ENCODE results near the gene ACADL. TPM values are rescaled to one million over a fixed set of nuclear protein-coding genes. Genes with fewer than 3 reads are reported as not detected.
"Not testable (repeated sequence)": the region's sequence is repeated elsewhere in the genome, so short reads cannot be mapped to it uniquely, and the experiment has no call there.

Gene ACADL
- total RNA-seq, 1 donor from 2014 or later = 10.9 TPM

GRCh38 chr2:210203147-210203546, 22.1 kb downstream of the ACADL start:
- DNase-seq (ENCODE audit: low spot score) = no peak

- DNase-seq (ENCODE audit: low spot score) = no peak
Measured at GRCh38 chr2:210199854-210200253, 25.4 kb downstream of the ACADL start.

- no peak for DNase-seq (ENCODE audit: low spot score)
Measured at GRCh38 chr2:210199186-210199765, 26.0 kb downstream of the ACADL start.

GRCh38 chr2:210198326-210198725, 26.9 kb downstream of the ACADL start:
- DNase-seq (ENCODE audit: low spot score) = no peak

- no peak for DNase-seq (ENCODE audit: low spot score)
Measured at GRCh38 chr2:210197720-210198119, 27.5 kb downstream of the ACADL start.

GRCh38 chr2:210195101-210195852, 30.0 kb downstream of the ACADL start:
- no peak for DNase-seq (ENCODE audit: low spot score)

GRCh38 chr2:210190345-210190744, 34.9 kb downstream of the ACADL start:
- no peak for DNase-seq (ENCODE audit: low spot score)

- DNase-seq (ENCODE audit: low spot score) = no peak
Measured at GRCh38 chr2:210189452-210190138, 35.7 kb downstream of the ACADL start.

- no peak for DNase-seq (ENCODE audit: low spot score)
Measured at GRCh38 chr2:210188755-210189154, 36.5 kb downstream of the ACADL start.

- no peak for DNase-seq (ENCODE audit: low spot score)
Measured at GRCh38 chr2:210188190-210188589, 37.1 kb downstream of the ACADL start.

GRCh38 chr2:210183936-210184335, 41.3 kb downstream of the ACADL start:
- not testable (repeated sequence) for DNase-seq (ENCODE audit: low spot score)

GRCh38 chr2:210181606-210182088, 43.6 kb downstream of the ACADL start:
- not testable (repeated sequence) for DNase-seq (ENCODE audit: low spot score)

- DNase-seq (ENCODE audit: low spot score) = not testable (repeated sequence)
Measured at GRCh38 chr2:210181033-210181605, 44.1 kb downstream of the ACADL start.

- no peak for DNase-seq (ENCODE audit: low spot score)
Measured at GRCh38 chr2:210180477-210180876, 44.8 kb downstream of the ACADL start.

- DNase-seq (ENCODE audit: low spot score) = no peak
Measured at GRCh38 chr2:210179351-210179990, 45.8 kb downstream of the ACADL start.

GRCh38 chr2:210177769-210178168, 47.5 kb downstream of the ACADL start:
- DNase-seq (ENCODE audit: low spot score) = no peak

- DNase-seq (ENCODE audit: low spot score) = not testable (repeated sequence)
Measured at GRCh38 chr2:210177115-210177514, 48.1 kb downstream of the ACADL start.

GRCh38 chr2:210174086-210174485, 51.2 kb downstream of the ACADL start:
- no peak for DNase-seq (ENCODE audit: low spot score)

GRCh38 chr2:210172219-210172575, 53.0 kb downstream of the ACADL start:
- no peak for DNase-seq (ENCODE audit: low spot score)

- peak; percentile 100 for DNase-seq (ENCODE audit: low spot score)
Measured at GRCh38 chr2:210171309-210172218, 53.7 kb downstream of the ACADL start, which contains the start of gene KANSL1L. Gene KANSL1L (minus strand): TSS chr2:210171409. CDS start chr2:210154582, 16,827 bp downstream.
